GM10266 (cell line): Measurements from ENCODE around the gene AP1S3.
"Not testable (repeated sequence)": the region's sequence is repeated elsewhere in the genome, so short reads cannot be mapped to it uniquely, and the experiment has no call there.

Experiments
- DNase-seq: peaks from one replicate; pipeline ENCODE4 v3.0.0; 2012; ENCODE audit errors: extremely low spot score
- TF ChIP-seq, protein P1 (sequence below): IDR thresholded peaks from 2 replicates; pipeline ENCODE4 v1.5.1; 2012; ENCODE audit warnings: mild to moderate bottlenecking, low read depth; ENCODE audit not compliant: control insufficient read depth, insufficient read depth; ENCODE audit errors: missing control alignments

Gene AP1S3

DNA sequence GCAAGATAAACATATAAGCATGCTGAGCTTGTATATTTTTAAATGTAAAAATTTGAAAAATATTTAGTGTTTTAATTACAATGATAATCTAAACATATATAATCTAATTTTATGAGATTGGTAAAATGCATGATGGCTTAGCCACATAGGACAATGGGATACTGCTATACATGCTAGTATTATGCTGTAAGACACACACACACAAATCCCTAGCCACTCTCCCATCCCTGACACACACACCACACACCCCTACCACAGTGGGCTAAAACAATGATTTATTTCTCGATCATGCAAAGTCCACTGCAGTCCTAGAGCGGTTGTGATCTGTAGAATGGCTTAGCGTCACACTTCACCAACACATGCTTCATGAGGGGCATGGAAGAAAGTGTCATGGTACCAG is 36.3 kb upstream of the AP1S3 start:
- DNase-seq = no peak
- TF ChIP-seq, protein P1, sequence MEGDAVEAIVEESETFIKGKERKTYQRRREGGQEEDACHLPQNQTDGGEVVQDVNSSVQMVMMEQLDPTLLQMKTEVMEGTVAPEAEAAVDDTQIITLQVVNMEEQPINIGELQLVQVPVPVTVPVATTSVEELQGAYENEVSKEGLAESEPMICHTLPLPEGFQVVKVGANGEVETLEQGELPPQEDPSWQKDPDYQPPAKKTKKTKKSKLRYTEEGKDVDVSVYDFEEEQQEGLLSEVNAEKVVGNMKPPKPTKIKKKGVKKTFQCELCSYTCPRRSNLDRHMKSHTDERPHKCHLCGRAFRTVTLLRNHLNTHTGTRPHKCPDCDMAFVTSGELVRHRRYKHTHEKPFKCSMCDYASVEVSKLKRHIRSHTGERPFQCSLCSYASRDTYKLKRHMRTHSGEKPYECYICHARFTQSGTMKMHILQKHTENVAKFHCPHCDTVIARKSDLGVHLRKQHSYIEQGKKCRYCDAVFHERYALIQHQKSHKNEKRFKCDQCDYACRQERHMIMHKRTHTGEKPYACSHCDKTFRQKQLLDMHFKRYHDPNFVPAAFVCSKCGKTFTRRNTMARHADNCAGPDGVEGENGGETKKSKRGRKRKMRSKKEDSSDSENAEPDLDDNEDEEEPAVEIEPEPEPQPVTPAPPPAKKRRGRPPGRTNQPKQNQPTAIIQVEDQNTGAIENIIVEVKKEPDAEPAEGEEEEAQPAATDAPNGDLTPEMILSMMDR = no peak

DNA sequence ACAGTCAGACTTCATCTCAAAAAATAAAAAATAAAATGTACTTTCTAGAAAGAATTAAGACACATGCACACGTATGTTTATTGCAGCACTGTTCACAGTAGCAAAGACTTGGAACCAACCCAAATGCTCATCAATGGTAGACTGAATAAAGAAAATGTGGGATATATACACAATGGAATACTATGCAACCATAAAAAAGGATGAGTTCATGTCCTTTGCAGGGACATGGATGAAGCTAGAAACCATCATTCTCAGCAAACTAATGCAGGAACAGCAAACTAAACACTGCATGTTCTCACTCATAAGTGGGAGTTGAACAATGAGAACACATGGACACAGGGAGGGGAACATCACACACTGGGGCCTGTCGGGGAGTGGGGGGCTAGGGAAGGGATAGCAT is 35.4 kb upstream of the AP1S3 start:
- DNase-seq = not testable (repeated sequence)

DNA sequence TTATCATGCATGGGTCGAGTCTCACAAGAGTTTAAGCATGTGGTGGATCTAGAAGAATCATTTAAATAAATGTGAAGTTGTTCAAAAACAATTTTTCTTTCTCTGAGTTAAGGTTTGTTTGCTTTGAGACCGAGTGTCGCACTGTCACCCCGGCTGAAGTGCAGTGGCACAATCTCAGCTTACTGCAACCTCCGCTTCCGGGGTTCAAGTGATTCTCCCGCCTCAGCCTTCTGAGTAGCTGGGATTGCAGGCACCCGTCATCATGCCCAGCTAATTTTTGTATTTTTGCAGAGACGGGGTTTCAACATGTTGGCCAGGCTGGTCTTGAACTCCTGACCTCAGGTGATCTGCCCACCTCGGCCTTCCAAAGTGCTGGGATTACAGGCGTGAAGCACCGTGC is 34.3 kb upstream of the AP1S3 start:
- not testable (repeated sequence) for DNase-seq

DNA sequence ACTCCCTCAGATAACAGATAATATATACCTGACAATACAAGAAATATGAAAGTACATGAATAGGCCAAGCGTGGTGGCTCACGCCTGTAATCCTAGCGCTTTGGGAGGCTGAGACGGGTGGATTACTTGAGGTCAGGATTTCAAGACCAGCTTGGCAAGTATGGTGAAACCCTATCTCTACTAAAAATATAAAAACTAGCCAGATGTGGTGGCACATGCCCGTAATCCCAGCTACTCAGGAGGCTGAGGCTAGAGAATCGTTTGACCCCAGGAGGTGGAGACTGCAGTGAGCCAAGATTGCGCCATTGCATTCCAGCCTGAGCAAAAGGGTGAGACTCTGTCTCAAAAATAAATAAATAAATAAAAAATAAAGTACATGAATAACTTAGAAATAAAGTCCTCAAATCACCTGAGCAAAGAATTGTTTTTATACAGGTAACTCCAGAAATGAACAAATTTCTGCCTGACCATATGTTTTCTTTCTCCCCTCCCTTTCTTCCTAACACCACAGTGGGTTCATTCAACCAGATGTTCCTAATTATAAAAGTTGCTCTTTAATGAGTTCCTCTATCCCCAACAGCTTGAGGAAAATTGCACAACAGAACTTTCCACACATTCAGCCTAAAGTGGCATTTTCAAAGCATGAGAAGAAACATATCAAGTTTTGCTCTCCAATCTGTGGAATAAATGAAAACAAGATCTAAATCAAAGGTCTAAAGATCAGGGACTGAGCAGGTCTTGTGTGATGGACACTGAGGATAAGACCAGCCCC is 33.6 kb upstream of the AP1S3 start:
- TF ChIP-seq, protein P1 = no peak
- DNase-seq = no peak

- DNase-seq = no peak
- TF ChIP-seq, protein P1 = no peak
Observed at GRCh38 chr2:223868005-223868404, 30.6 kb upstream of the AP1S3 start.

DNA sequence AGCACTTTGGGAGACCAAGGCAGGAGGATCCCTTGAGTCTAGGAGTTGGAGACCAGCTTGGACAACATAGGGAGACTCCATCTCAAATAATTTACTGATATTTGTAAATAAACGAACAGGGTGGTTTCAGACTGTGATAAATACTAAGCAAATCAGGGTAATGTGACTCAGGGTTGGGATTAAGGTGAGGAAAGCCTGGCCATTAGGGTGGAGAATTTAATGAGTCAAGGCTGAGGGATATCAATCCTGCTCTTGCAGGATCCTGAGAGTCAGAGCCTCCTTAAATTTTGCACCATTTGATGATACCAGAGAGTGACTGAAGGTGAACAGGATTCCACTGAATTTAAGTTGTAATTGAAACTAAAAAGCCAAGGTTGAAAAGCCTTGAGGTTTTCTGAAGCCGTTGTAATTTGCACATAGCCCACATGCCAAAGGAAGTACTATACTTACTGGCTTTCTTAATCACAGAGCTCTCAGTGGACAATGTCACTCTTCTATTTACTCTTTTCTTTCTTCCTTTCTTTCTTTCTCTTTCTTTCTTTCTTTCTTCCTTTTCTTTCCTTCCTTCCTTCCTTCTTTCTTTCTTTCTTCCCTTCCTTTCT is 28.6 kb upstream of the AP1S3 start:
- no peak for DNase-seq
- TF ChIP-seq, protein P1 = no peak

DNA sequence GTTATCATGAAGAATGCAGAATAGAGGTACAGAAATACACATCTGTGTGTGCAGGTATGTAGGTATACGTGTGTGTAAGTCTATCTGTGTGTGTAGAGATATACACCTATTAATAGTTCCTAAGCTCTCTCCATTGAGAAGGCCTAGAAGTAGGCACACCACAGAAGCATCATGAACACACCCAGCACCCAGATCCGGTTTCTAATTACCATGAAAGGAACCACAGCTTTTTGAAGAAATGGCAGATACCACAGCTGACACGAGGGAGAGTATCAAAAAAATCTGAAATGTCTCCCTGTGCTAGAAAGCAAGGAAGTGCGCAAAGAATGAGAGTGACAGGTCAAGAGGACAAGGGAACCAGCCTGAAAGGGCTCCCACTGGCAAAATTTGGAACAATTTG is 27.7 kb upstream of the AP1S3 start:
- TF ChIP-seq, protein P1 = no peak
- no peak for DNase-seq

DNA sequence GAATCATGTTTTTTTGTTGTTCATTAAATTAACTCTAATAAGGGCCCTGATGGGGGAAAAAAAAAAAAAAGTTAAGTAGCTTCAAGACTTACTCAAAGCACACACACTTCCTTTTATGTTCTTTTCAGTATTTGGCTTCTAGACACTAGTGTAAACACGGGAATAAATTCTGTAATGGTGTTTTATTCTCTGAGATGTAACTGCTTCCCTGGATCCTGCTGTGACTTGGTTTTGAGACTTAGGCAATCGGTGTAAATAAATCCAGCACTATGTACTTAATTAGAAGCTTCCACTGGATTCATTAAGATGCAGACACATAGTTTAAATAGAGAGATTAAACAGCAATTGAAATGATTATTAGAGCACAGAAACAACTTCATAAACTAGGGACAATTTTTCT is 26.1 kb upstream of the AP1S3 start:
- TF ChIP-seq, protein P1 = no peak

More for the DNA sequence above, 26.1 kb upstream of the AP1S3 start:
- no peak for DNase-seq
